Tibial nerve (tissue), 4 donors: ENCODE results near the gene FAM83F. TPM values are rescaled to one million over a fixed set of nuclear protein-coding genes. Genes with fewer than 3 reads are reported as not detected.

ENCODE experiments used
- DNase-seq, 2 donors: peaks; one replicate each; pipeline ENCODE4 v3.0.0-alpha.2; 2019; ENCODE audit warnings: low spot score in 2 of 2
- H3K27ac ChIP-seq, 4 donors: fragments of 200-600 bp; sonication (generic) in 3 of 4; one replicate each; pipeline ENCODE4 v1.5.1; 2017 to 2019; ENCODE audit warnings: mild to moderate bottlenecking in 1 of 4
- H3K27me3 ChIP-seq, 2 donors: fragments of 200-600 bp; sonication (generic) in 1 of 2; one replicate each; pipeline versions ENCODE4 v1.5.1 to v1.6.0; 2017 to 2019
- H3K36me3 ChIP-seq, 3 donors: fragments of 200-600 bp; sonication (generic); one replicate each; pipeline ENCODE4 v1.5.1; 2018 to 2019
- H3K4me1 ChIP-seq, 4 donors: fragments of 200-600 bp; sonication (generic) in 3 of 4; one replicate each; pipeline ENCODE4 v1.5.1; 2017 to 2019
- H3K4me3 ChIP-seq, 4 donors: fragments of 200-600 bp; sonication (generic) in 3 of 4; one replicate each; pipeline ENCODE4 v1.5.1; 2017 to 2019; ENCODE audit warnings: mild to moderate bottlenecking in 1 of 4, moderate library complexity in 1 of 4
- H3K9me3 ChIP-seq, 4 donors: fragments of 200-600 bp; sonication (generic) in 3 of 4; one replicate each; pipeline ENCODE4 v1.5.1; 2017 to 2019
- CTCF ChIP-seq, 5 experiments: fragments of 200-600 bp in 3 of 5; fragments of 450-650 bp in 2 of 5; sonication (generic) in 3 of 5; IDR thresholded peaks; one replicate each; pipeline ENCODE4 v1.5.1; 2016 to 2019; ENCODE audit warnings: antibody characterized with exemption in 5 of 5, mild to moderate bottlenecking in 3 of 5, moderate library complexity in 2 of 5
- EP300 ChIP-seq, 2 donors: sonication (generic); formaldehyde crosslinking; IDR thresholded peaks; one replicate each; pipeline ENCODE4 v1.6.1; 2017; ENCODE audit warnings: antibody characterized with exemption in 2 of 2, mild to moderate bottlenecking in 1 of 2
- POLR2A ChIP-seq, 2 donors: fragments of 450-650 bp; IDR thresholded peaks; one replicate each; pipeline ENCODE4 v1.6.1; 2017; ENCODE audit warnings: antibody characterized with exemption in 2 of 2, mild to moderate bottlenecking in 2 of 2, moderate library complexity in 2 of 2
- WGBS, 2 donors: methylation state at CpG; one replicate each; pipeline ENCODE4 v1.1.5; 2018; 5-methylcytosine and 5-hydroxymethylcytosine counted together
- total RNA-seq, 4 donors: library from RNA; depleted of rRNA; stranded (reverse); fragments of >200 nt; gene quantifications; one replicate each; pipeline ENCODE4 v1.1.0, GENCODE V29; 2016

Gene FAM83F
- total RNA-seq, 4 donors from 2014 or later = 8.2 to 11.2 (median 9.8) TPM

GRCh38 chr22:40043793-40044101, 49.0 kb downstream of the FAM83F start:
- Histone ChIP-seq H3K36me3 (no peaks in the 10 kb centered on the region), H3K9me3 (no peaks in the 10 kb centered on the region), H3K4me3 (peak overlapping the region; percentile 38 to 88 (median 72)), H3K4me1 (peaks cover 2 to 72% (median 46%) of the 10 kb centered on the region in 4 donors), H3K27me3 (no peaks in the 10 kb centered on the region), H3K27ac (peak overlapping the region; percentile 88 to 99 (median 93))
- WGBS, 2 donors = 35 to 37% methylated on average over 5 of the region's 5 CpGs
- no peak for DNase-seq
- TF ChIP-seq CTCF (IDR thresholded peaks at IDR 0.05) = no peak
- no peak for TF ChIP-seq POLR2A (IDR thresholded peaks at IDR 0.05)
- TF ChIP-seq EP300 (IDR thresholded peaks at IDR 0.05) = no peak

DNA sequence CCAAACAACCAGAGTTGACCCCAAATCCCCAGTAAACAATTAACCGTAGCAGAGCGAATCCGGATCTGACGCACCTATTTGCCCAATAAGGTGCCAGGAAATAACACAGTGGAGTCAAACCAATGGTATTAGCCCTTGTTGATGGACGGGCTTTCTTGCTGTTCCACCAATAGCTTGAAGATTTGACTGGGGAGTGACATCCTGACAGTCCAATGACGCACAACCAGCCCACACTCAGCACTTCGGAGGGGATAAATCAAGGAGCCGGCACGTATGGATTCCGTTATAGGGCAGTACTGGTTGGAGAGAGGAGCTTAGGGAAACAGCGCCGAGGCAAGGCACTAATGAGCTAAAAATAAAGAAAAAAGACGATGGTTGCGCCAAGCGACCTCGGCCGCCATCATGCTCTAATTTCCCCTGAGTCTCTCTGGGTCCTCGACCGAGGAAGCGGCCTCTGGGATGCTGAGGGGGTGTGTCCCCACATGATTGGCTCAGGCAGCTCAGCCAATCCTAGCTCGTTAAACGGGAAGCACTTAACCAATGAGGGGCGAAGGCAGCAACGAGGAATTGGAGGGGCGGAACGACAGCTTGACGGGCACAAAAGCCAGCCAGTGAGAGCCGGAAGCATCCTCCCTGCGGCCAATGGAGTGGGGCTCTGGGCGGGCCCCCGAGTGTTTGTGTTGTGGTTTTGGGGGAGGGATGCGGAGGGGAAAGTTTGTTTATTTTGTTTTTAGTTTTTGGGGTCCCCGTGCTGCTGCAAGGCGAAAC, 49.5 kb downstream of the FAM83F start:
- H3K9me3 ChIP-seq = no peaks in the 10 kb centered on the region
- H3K4me3 ChIP-seq = peak overlapping the region; percentile 65 to 88 (median 76)
- peak overlapping the region; percentile 88 to 99 (median 93) for H3K27ac ChIP-seq
- peak; percentile 96 to 99 for DNase-seq
- TF ChIP-seq CTCF (IDR thresholded peaks at IDR 0.05) = peak in 2 of 5 experiments; percentile 25 to 58
- TF ChIP-seq POLR2A (IDR thresholded peaks at IDR 0.05) = peak; percentile 47 to 83
- TF ChIP-seq EP300 (IDR thresholded peaks at IDR 0.05) = peak in 1 of 2 donors; percentile 96
- peaks cover 2 to 72% (median 46%) of the 10 kb centered on the region in 4 donors for H3K4me1 ChIP-seq
- 0% methylated on average over 34 of the region's 34 CpGs for WGBS, 2 donors
- no peaks in the 10 kb centered on the region for H3K27me3 ChIP-seq
- H3K36me3 ChIP-seq = no peaks in the 10 kb centered on the region

DNA sequence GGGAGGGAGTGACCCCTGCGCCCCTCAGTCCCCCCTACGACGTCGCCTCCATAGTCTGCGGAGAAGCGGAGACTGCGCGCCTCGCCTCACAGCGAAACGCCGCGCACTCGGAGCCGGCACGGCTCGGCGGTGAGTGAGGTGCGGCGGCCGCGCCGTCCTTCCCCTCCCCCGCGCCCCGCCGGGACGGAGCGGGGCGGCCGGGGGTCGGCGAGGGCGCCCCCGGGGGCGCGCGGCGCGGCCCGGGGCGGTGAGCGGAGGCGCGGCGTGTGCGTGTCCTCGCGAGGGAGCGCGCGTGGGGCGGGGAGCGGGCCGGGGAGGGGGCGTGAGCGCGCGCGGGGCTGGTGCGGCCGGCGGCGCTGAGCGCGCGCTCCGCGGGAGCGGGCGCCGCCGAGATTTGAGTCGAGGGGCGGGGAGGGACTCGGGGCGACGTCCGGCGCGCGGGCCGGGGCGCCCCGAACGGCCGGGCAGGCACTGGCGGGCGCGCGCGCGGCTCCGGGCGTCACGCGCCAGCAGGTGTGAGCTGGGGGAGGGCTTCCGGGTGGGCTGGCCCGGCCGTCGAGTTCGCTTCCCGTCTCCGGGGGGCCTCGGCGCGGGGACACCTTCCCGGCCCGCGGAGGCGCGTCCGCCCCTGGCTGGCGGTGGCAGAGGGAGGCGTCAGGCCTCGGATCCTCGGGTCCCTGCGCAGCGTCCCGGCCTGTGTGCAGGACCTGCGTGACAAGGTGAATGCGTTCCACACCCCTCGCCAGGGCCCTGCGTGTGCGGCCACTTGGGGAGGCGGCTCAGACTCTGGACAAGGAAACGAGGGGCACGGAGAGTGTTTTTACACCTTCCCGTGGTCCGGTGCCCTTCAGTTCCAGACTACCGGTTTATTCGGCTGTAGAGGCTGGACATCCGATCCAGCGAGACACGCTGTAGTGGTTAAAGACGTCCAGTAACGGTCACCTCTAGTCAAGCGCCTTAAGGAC, 50.4 kb downstream of the FAM83F start:
- no peak for DNase-seq
- no peaks in the 10 kb centered on the region for H3K27me3 ChIP-seq
- peak overlapping the region; percentile 65 to 88 (median 76) for H3K4me3 ChIP-seq
- no peaks in the 10 kb centered on the region for H3K9me3 ChIP-seq
- TF ChIP-seq POLR2A (IDR thresholded peaks at IDR 0.05) = no peak
- peak in 1 of 2 donors; percentile 28 for TF ChIP-seq EP300 (IDR thresholded peaks at IDR 0.05)
- TF ChIP-seq CTCF (IDR thresholded peaks at IDR 0.05) = peak in 1 of 5 experiments; percentile 10
- 0 to 1% methylated on average over 27 to 36 of the region's 138 CpGs for WGBS, 2 donors
- H3K4me1 ChIP-seq = peaks cover 2 to 66% (median 41%) of the 10 kb centered on the region in 4 donors
- no peaks in the 10 kb centered on the region for H3K36me3 ChIP-seq
- H3K27ac ChIP-seq = peak overlapping the region; percentile 88 to 99 (median 92)

GRCh38 chr22:40046126-40046525, 51.4 kb downstream of the FAM83F start:
- Histone ChIP-seq H3K27ac (peak overlapping the region in 2 of 4 donors; percentile 67 to 99), H3K36me3 (no peaks in the 10 kb centered on the region), H3K4me3 (peak overlapping the region in 3 of 4 donors; percentile 57 to 88 (median 63)), H3K27me3 (no peaks in the 10 kb centered on the region), H3K9me3 (no peaks in the 10 kb centered on the region), H3K4me1 (peaks cover 2 to 66% (median 36%) of the 10 kb centered on the region in 4 donors)
- TF ChIP-seq EP300 (IDR thresholded peaks at IDR 0.05) (no peak), CTCF (IDR thresholded peaks at IDR 0.05) (no peak), POLR2A (IDR thresholded peaks at IDR 0.05) (no peak)
- no peak for DNase-seq
- WGBS, 2 donors = 77 to 83% methylated on average over 9 of the region's 9 CpGs
